H1 (cell line): ENCODE data around the gene ATP6V0A1. TPM values are rescaled to one million over a fixed set of nuclear protein-coding genes. Genes with fewer than 3 reads are reported as not detected.

Source experiments
- POLR2A ChIP-seq, 2 experiments: IDR thresholded peaks; 1 replicate in 1 of 2; 2 replicates in 1 of 2; pipeline ENCODE4 v1.6.1; 2011; ENCODE audit warnings: low read depth in 2 of 2, low read length in 2 of 2, mild to moderate bottlenecking in 2 of 2; ENCODE audit errors: control extremely low read depth in 1 of 2
- SP2 ChIP-seq: IDR thresholded peaks from 2 replicates; pipeline ENCODE4 v1.6.1; 2012; ENCODE audit warnings: mild to moderate bottlenecking, low read length, inconsistent platforms
- polyA plus RNA-seq, 7 experiments: library from polyadenylated mRNA; depleted of rRNA in 3 of 7; stranded (reverse) in 5 of 7; unstranded in 2 of 7; fragments of >200 nt in 5 of 7; fragments of 200-250 nt in 2 of 7; gene quantifications; 1 replicate in 5 of 7; 2 replicates in 1 of 7; 4 replicates in 1 of 7; pipeline versions ENCODE4 v1.2.1 to v1.2.3, GENCODE V29; 2011 to 2013; ENCODE audit warnings: missing spikeins in 2 of 7, mixed read lengths in 2 of 7
- total RNA-seq: library from RNA; stranded (reverse); fragmentation: NEBNext Ultra II Directional; extraction: Animal tissue kit (Norgen Biotek cat#: 25700); gene quantifications from 2 replicates; pipeline ENCODE4 v1.2.1, GENCODE V29; 2021

ATP6V0A1 gene
- total and polyA plus RNA-seq, 2 of the 8 experiments (the other 6 are each of a cell fraction or from before 2014, with no cell fraction given), result 55.3 to 63.4 TPM

GRCh38 chr17:42502926-42503325, 44.2 kb downstream of the ATP6V0A1 start (continued):
- no peak for TF ChIP-seq POLR2A (IDR thresholded peaks at IDR 0.05; ENCODE audit: control extremely low read depth in 1 of 2, low read depth in 2 of 2, low read length in 2 of 2)
- no peak for TF ChIP-seq SP2
- TF ChIP-seq, all 59 proteins: peak for 0
